Occipital lobe (tissue), 2 donors: ENCODE measurements around the gene COPE. TPM values are rescaled to one million over a fixed set of nuclear protein-coding genes. Genes with fewer than 3 reads are reported as not detected.
A peak's percentile ranks its signal among the peaks of the same experiment; 100 is the strongest.
"Not testable (repeated sequence)": the region's sequence is repeated elsewhere in the genome, so short reads cannot be mapped to it uniquely, and the experiment has no call there.

Source experiments
- DNase-seq: peaks from one replicate; lab custom pipeline; 2025; lab: John Stamatoyannopoulos, UW
- total RNA-seq: library from RNA; depleted of rRNA; stranded (reverse); fragments of >200 nt; gene quantifications from one replicate; pipeline ENCODE4 v1.2.3, GENCODE V29; 2014

COPE gene
- total RNA-seq, 1 donor from 2014 or later = 78.3 TPM

GRCh38 chr19:18908917-18909619 is 10.1 kb downstream of the COPE start:
- DNase-seq = no peak

GRCh38 chr19:18906605-18907519 is 12.3 kb downstream of the COPE start:
- DNase-seq = peak; percentile 59

- DNase-seq = no peak
Observed at GRCh38 chr19:18905513-18906236, 13.5 kb downstream of the COPE start.

DNA sequence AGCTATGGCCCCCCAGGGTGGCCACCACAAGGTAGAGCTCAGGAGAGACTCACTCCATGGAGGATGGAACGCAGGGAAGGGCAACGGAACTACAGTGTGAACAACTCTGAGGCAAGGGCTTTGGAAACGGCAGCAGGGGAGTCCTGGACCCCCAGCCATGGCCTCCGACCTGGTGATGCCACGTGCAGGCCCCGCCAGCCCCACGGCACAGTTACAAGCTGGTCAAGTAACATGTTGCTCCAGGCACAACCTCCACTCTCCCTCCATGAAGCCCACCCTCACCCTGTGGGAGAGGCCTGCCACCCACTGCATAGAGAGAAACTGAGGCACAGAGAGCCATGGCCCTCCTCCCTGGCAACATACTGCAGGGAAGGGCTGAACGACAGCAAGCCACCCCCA is 14.1 kb downstream of the COPE start:
- DNase-seq = no peak

DNA sequence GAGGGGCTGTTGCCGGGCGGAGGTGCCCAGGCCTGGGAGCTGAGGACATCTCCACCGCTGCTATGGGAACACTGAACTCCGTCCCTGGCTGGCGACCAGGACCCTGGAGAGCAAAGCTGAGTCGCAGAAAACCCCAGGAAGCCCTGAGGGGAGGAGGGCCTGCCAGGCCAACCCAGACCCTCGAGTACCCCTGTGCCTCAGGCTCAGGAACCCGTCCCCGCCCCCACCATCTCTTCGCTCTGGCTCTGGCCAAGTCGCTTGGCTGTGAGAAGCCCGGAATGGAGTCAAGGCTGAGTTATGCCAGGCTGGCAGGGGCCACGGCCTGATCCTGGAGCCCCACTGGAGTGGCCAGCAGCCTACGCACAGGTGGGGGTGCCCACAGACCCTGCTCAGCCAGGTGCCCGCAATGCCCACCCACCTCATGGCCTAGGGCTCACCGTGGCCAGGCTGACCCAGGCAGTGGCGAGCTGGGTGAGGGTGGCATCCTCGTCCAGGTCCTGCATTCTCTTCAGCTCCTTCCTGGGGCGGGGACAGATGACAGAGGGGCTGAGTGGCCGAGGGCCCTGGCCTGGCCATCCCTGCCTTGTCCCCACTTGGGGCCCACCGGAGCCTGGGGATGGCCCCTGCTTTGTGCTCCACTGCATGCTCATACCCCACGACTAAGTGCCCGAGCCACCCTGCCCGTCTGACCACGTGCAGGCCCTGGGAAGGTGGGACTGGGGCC is 14.7 kb downstream of the COPE start:
- peak; percentile 19 for DNase-seq

DNA sequence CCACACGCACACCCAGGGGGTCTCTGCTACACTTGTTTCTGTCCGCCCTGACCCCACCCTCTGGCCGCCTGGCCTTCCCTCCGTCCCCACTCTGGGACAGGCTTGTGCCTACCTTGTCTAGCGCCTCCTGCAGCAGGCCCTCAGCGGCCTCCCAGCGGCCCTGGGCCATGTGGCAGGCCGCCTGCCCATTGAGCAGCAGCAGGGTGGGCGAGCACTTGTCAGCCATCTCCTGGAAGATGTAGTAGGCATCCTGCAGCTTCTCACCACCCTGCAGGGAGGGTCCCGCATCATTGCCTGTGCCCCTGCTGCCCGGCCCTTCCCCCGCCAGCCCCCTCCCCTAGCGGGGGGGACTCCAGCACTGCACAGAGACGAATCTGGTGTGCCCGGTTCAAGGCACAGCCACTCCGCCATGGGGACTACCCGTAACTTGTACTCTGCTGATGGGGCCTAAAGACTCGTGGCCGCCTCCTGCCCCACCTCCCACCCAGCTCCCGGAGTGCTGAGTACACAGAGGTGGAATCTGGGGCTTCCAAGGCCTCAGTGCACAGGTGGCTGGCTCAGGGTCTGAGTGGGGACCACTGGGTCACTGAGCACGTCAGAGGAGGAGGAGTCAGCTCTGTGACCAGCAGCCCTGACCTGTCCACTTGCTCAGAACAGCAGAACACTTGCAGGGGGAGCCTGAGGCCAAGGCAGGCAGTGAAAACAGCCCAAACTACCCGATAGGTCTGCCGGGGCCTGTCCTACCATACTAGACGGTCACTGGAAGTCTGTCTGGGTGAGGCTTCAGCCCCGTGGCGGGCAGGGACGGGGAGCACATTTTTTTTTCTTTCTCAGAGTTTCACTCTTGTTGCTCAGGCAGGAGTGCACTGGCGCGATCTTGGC is 15.8 kb downstream of the COPE start:
- no peak for DNase-seq

DNA sequence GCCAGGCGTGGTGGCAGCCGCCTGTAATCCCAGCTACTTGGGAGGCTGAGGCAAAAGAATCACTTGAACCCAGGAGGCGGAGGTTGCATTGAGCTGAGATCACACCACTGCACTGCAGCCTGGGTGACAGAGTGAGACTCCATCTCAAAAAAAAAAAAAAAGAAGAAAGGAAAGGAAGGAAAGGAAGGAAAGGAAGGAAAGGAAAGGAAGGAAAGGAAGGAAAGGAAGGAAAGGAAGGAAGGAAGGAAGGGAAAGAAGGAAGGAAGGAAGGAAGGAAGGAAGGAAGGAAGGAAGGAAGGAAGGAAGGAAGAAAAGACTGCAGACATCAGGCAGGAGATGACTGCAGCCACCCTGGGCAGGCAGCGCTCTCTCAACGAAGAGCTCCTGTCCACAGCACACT is 16.7 kb downstream of the COPE start:
- not testable (repeated sequence) for DNase-seq

GRCh38 chr19:18901491-18901890 is 17.7 kb downstream of the COPE start:
- no peak for DNase-seq

GRCh38 chr19:18900700-18901481 is 18.3 kb downstream of the COPE start:
- DNase-seq = no peak

GRCh38 chr19:18899624-18900560 is 19.3 kb downstream of the COPE start:
- no peak for DNase-seq

GRCh38 chr19:18898607-18899408 is 20.4 kb downstream of the COPE start:
- DNase-seq = no peak

GRCh38 chr19:18898081-18898606 is 21.0 kb downstream of the COPE start:
- no peak for DNase-seq

DNA sequence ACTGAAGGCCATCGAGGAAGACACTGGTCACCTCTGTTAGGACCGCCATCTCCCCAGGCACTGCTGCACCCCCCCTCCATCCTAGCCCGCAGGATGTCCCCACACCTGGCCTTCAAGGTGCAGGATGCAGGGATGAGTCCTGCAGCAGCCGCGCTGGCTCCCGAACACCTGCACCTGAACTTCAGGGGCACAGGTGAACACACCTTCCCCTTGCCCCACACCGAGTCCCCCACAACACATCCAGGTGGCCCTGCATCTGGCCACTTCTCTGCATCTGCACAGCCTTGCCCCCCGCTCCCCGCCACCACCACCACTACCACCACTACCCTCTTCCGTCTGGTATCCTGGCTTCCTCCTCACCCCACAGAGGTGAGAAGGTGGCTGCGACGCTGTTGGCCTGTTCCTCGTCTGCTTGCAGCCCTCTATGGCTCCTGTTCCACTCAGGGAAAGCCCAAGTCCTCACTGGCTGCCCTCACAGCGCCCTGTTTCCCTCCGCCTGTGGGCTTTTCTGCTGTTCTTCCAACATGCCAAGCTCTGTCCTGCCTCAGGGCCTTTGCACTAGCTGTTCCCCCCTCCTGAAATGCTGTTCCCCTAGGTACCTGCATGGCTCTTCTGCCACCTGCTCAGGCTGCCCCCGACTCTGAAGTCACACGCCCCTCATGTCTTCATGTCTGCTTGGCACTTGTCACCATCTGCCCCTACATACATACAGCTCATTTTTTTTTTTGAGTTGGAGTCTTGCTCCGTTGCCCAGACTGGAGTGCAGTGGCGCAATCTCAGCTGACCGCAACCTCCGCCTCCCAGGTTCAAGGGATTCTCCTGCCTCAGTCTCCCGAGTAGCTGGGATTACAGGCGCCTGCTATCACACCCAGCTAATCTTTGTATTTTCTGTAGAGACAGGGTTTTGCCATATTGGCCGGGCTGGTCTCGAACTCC is 21.8 kb downstream of the COPE start:
- DNase-seq = no peak

DNA sequence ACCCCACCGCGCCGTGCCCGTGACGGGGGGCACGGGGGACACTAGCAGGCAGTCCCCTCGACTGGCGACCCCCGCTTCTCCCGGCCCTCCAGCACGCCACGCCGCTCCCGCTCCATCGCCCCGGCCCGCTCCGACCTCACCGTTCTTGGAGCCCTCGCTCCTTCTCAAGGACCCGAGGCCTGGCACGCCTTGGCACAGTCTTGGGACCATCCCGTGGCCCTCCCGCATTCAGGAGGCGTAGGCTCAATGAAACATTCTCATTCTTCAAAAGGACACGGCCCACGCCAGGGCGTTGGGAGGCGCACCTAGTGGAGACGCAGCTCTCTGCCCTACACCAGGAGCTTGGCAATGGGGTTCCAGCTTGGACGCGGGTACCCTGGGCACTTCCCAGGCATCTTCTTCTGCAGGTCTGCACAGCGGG is 22.8 kb downstream of the COPE start:
- peak; percentile 18 for DNase-seq

GRCh38 chr19:18895824-18896341 is 23.3 kb downstream of the COPE start, which contains the start of gene CERS1:
Gene CERS1, minus strand, starts transcription at chr19:18896158. Its CDS starts 86 bp downstream, at chr19:18896072.
- DNase-seq = peak; percentile 20
